HCEC 1CT (cell line): ENCODE measurements around the gene OXT.
"Not testable (repeated sequence)": the region's sequence is repeated elsewhere in the genome, so short reads cannot be mapped to it uniquely, and the experiment has no call there.

Experiments used
- DNase-seq: peaks from one replicate; pipeline ENCODE4 v3.0.0-alpha.2; 2017

Gene OXT

DNA sequence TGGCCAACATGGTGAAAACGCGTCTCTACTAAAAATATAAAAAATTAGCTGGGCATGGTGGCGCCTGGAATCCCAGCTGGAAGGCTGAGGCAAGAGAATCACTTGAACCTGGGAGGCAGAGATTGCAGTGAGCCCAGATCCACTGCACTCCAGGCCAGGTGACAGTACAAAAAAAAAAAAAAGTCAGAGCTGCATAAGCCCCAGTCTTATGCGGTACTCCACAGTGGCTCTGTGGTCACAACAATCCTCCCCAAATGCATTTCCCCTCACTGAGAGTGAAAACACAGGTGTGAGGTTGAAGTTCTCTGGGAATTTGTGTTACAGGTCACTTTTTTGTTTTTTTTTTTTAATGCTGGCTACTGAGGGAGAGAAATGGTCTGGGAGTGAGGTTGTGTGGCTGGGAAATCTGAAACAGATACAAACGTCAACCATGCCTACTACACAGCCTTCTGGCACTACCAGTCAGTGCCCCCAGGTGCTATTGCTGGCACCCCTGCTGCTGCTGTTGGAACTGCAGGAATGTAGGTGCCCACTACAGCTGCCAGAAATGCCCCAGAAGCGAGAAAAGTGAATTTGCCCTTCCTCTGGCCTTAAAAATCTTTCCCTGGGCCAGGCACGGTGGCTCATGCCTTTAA, 19.9 kb upstream of the OXT start:
- no peak for DNase-seq

DNA sequence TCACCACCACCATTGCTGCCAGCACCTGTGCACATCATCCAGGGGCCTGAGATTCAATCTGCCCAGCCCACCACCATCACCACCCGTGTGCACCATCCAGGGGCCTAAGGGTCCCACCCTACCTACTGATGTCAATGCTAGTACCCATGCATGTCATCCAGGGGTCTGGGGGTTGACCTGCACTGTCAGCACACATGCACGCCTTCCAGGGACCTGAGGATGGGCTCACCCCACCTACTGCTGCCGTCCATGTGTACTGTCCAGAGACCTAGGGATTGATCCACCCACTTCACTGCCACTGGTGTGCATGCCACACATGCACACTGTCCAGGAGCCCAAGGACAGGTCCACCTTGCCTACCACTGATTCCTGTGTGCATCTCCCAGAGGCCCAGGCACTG, 11.9 kb upstream of the OXT start:
- DNase-seq, result no peak

DNA sequence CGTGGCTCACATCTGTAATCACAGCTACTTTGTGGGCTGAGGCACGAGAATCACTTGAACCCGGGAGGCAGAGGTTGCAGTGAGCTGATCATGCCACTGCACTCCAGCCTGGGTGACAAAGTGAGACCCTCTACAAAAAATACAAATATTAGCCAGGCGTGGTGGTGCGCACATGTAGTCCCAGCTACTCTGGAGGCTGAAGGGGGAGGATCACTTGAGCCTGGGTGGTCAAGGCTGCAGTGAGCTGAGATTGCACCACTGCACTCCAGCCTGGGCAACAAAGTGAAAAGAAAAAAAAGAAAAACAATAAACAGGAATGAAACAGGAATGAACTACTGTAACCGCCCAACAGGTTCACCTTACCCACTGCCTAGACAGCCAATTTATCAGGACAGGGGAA, 7.3 kb upstream of the OXT start:
- not testable (repeated sequence) for DNase-seq

DNA sequence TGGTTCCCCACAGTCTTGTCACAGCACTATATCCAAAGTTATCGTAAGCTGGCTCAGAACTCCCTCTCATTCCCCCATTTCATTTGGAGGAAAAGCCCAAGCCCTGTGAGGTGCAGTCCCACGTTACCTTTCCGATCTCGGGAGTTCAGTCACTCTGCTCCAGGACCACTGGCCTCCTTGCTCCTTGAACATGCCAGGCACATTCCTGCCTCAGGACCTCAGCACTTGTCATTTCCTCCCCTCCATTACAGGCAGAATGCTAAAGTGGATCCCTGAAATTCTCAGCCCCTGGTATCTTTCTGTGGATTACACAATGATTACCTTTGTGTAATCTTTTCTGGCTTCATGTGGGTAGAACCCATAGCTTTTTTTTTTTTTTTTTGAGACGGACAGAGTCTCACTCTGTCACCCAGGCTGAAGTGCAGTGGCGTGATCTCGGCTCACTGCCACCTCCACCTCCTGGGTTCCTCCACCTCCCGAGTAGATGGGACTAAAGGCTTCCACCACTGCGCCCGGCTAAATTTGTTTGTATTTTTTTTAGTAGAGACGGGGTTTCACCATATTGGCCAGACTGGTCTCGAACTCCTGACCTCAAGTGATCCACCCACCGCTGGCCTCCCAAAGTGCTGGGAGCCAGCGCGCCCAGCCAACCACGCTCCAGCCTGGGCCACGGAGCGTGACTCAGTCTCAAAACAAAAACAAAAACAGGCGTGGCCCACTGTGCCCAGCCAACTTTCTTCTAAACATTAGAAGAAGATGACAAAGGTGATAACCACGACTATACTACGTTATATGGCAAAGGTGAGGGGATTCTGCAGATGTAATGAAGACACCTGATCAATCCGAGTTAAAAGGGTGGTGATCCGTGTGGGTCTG, 4.0 kb upstream of the OXT start:
- no peak for DNase-seq

DNA sequence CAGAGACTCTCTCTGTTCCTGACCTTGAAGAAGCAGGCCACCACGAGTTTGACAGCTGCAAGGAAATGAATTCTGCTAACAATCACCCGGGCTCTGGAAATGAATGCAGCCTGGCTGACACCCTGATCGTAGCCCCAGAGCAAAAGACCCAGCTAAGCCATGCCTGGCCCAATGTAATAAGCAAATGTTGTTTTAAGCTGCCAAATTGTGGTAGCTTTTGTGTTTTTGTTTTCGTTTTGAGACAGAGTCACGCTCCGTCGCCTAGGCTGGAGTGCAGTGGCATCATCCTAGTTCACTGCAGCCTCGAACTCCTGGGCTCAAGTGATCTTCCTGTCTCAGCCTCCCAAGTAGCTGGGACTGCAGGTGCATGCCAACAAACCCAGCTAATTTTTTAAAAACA, 3.3 kb upstream of the OXT start:
- no peak for DNase-seq

DNA sequence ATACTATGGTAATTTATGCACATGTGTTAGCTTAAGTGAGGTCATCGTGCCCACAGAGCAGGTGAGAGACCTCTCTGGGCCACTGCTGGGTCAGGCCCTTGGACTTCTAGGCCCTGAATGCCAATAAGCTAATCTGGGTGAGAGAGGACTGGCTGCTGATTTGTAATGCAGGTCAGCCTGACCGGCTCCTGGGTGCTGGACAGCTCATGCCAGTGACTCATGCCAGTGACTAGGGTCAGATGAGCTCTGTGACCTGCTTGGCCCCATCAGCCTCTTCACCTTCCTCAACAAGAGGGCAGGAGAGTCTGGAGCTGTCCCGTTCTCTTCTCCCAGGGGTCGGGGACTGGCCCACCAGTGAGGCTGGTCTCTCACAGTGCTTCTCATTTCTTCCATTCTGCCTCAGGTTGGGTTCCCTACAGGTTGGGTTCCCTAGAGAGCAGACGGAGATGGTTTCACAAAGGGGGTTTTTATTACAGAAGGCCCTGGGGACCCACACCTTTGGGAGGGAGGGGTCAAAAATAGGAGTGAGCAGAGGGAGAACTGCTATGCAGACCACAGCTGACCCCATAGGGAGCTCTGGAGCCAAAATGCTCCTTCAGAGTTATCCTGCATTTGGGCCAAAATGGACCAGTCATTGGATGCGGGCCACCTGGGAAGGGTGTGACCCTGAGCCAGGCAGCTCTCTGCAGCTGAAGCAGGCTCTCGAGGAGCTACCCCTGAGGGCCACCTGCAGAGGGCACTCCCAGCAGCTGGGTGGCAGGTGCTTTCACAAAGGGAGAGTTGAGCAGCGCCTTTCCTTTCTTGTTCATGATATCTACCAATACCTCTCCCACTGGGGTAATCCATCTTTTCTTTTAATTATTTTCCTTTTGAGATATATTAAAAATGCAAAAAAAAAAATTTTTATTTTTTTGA, 2.2 kb upstream of the OXT start:
- peak; percentile 39 for DNase-seq

DNA sequence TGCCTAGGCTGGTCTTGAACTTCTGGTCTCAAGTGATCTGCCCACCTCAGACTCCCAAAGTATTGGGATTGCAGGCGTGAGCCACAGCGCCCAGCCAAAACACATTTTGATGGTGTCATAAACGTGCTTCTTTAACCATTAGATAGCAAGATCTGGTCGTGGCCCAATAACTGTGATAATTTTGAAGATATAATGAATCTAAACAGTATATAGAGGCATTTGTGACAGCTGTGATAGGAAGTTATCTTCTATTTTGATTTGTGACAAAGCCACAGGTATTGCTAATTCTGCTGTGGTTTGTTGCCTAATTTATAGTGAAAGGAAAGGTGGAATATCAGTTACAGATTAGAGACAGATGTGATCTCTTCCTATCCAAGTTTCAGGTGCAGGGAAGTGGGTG, 695 bp upstream of the OXT start:
- no peak for DNase-seq

DNA sequence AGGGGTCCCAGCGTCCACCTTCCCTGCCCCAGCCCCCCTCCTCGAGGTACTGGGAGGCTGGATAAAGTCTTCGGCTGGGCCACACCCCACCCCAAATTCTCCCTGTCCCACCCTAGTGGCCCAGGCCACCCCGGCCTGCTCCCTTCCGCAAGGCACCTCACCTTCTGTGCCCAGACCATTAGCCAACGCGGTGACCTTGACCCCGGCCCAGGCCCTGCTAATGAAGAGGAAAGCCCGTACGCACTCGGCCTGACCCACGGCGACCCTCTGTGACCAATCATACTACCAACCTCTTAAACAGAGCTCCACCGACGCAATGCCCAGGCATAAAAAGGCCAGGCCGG, 182 bp upstream of the OXT start:
- DNase-seq, result no peak

DNA sequence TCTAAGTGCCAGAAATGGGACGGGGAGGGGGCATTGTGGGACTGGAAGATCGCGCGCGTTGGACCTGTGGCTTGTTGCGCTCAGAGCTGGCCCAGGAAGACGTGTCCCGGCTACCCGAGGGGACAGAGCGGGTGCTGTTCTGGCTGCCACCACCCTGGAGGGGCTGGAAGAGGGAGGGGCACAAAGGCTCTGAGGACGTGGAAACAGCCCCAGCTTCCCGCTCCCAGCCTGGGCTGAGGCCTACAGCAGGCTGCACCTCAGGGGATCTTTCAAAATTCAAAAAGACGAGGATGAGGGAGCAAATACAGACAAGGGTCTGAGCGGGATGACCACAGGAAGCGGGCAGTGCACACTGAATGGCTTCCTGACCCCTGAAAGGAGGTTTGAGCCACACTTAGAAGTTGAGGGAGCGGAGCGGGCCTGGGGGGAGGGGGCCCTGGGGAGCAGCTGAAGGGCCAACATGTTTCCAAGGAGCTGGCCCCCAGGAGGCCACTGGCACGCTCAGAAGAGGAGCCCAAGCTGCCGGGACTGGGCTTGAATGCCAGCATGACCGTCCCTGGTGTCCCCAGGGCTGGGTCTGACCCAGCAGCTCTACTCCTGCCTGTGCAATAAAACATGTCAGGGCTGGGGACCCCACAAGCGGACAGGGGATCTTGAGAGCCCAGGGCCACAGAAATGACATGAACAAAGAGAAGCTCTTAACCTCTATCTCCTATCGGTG, 1.3 kb downstream of the OXT start:
- DNase-seq, result no peak

DNA sequence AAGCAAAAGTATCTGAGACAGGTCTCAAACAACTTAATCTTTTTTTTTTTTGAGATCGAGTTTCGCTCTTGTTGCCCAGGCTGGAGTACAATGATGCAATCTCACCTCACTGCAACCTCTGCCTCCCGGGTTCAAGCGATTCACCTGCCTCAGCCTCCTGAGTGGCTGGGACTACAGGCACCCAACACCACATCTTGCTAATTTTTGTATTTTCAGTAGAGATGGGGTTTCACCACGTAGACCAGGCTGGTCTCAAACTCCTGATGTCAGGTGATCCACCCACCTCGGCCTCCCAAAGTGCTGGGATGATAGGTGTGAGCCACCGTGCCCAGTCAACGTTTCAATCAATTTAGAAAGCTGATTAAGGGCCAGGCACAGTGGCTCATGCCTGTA, 1.8 kb downstream of the OXT start:
- DNase-seq, result not testable (repeated sequence)

DNA sequence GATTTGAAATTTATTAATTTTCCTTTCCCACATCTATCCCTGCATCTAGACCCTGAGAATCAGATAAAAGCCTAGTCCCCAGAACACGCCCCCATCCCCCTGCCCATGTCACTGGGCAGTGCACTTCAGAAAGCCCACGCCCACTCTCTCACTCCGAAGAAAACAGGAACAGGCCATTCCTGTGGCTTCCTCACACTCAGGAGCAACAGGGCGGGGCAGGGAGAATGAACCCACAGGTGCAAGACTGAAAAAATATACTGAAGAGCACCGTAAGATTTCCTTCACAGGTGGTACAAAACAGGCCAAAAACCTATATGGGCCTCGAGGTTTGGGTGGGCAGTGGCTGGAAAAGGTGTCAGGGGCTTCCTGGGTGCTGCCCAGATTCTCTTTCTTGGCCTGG, 3.4 kb downstream of the OXT start:
- DNase-seq, result no peak

DNA sequence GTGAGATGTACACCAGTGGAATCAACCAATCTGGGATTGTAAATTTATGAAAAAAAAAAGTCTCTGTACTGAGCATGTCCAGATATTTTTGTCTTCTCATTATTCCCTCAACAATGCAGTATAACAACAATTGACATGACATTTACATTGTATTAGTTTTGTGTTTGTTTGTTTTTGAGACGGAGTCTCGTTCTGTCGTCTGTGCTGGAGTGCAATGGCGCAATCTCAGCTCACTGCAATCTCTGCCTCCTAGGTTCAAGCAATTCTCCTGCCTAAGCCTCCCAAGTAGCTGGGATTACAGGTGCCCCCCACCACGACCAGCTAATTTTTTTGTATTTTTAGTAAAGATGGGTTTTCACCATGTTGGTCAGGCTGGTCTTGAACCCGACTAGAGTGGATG, 3.9 kb downstream of the OXT start:
- not testable (repeated sequence) for DNase-seq

DNA sequence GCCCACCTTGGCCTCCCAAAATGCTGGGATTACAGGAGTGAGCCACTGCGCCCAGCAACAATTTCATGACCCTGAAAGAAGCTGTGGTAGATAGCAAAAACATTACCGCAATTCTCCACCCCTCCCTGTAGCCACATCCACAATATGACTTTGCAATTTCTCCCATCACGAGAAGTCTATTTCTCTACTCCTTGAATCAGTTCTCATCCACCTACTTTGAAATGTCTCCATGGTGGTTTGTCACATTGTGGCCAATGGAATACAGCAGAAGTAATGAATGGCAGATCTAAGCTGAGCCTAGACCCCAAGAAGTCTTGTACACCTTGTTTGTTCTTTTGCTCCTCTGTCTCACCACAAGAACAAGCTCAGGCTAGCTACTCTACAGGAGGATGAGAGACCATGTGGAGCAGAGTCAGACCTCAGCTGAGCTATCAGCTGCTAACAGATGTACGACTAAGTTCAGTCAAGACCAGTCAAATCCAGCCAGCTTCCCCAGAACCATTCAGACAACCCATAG, 6.3 kb downstream of the OXT start:
- DNase-seq, result no peak

DNA sequence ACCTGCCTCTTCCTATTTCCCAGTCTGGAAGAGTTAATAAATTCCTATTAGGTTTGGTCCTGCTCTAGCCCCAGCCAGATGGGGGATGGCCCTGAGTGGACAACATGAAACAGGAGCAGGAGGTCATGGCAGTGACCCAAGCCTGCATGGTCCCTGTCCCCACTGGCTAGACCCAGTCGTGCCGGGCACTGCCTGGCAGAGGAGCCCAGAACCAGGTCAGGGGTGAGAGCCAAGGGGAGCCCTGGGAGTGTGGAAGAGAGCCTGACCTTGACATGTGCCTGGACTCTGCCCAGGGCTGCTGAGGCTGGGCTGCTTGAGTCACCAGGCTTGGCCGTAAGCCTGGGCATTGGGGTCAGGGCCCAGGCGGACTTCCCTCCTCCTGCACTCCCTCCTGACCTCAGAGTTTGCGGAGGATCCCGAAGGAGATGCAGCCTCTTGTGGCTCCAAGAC, 9.5 kb downstream of the OXT start:
- peak; percentile 76 for DNase-seq

DNA sequence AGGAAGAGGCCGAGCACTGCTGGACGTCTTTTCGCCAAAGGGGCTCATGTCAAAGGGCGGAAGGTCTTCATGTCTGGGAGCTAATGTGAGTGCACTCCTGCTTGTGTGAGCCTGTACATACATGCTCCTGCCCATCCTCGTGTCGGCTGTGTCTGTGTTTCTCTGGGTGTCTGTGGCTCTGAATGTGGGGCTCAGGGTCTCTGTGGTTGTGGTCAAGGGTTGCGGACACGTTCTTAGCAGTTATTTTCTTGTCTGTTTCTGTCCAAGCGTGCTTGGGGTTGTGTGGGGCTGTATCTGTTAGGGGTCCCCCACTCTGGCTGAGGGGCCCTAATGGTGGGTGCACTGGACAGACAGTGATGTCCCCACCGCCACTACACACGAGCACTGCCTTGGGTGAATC, 10.2 kb downstream of the OXT start:
- no peak for DNase-seq

DNA sequence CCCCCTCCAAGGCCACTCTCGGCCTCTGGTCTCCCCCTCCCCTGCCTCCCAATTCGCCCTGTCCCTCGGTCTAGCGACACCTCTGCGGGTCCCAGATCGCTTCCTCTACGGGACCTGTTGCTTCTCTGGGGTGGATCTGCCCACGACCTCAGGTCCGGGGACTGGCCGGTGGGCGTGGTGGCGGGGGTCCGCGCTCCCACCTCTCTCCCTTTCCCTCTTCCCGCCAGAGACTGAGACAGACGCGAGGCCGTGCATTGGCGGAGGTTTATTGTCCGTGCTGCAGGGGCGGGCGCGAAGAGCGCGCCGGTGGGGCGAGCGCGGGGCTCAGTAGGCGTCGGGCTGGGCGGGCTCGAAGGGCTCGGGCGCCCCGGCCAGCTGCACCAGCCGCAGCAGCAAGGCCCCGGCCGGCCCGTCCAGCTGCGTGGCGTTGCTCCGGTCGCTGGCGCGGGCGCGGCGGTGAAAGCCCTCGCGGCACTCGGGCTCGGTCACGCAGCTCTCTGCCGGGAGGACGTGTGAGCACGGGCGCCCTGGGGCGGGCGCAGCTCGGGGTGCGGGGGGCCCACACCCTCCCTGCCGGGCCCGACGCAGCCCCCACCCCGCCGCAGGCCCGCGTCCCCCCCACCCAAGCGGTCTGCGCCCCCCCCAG, 11.0 kb downstream of the OXT start:
- DNase-seq, result no peak

DNA sequence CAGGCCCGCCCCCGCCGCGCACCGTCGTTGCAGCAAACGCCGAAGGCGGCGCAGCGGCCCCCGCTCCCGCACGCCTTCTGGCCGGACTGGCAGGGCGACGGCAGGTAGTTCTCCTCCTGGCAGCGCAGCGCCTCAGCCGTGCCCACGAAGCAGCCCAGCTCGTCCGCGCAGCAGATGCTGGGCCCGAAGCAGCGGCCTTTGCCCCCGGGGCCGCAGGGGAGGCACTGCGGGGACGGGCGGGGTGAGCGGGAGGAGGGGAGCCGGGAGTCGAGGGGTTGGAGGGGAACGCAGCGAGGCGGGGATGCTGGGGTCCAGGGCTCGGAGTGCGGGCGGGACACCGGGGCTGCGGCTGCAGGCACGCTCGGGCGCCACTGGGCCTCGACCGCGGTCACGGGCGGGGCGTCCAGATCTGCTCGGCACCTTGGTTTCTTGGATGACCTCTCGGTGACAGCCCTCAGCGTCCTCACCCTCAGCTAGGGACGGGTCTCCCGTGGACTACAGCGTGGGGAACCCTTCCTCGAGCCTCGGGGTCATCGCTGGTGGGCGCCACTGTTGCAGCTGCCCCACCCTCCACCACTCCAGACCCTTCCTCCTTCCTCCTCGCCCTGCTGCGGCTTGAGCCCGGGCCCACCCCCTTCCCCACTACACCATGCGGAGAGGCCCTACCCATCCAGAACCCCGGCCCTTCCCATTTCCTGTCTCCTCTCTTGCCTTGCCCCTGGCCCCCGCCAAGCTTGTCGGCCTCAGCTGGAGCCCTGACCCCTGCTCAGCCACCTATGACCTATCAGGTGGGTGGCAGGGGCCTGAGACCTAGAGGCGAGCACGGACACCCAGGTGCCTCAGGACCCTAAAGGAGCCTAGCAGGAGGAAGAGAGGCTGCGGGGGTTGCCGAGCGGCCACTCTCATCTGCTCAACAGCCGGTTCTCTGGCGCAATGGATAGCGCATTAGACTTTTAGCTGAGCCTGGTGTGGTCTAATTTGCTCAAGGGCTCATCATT, 11.8 kb downstream of the OXT start:
- no peak for DNase-seq

DNA sequence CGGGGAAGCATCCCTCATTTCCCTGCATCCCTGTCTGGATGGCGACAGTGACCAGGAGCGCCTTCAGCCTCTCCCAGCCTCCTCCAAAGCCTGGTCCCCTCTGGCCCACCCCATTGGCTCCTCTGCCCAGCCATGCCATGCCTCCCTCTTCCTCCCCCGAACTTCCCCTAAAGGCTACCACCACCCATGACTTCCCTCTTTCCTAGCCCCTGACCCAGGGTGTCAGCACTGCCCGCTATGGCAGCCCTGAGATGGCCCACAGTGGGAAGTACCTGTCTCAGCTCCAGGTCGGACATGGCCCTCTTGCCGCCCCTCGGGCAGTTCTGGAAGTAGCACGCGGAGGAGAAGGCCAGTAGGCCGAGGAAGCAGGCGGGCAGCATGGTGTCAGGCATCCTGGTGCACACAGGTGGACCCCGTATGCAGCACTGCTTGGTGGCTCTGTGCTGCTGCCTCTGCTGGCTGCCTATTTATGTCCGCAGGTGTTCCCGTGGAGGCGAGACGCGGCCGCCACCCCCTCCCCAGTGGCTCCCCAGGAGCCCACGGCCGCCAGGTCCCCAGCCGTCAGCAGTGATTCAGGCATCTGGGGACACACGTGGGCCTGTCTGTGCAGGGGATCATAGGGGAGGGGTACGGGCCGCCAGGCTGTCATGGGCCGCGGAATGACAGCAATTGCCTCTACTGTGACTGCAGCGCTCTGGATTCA, 13.0 kb downstream of the OXT start, which contains the start of gene AVP:
TSS of gene AVP (minus strand) at position 442 of the 703 bp plus-strand sequence. CDS start at position 392, 50 bp downstream.
- DNase-seq, result no peak

DNA sequence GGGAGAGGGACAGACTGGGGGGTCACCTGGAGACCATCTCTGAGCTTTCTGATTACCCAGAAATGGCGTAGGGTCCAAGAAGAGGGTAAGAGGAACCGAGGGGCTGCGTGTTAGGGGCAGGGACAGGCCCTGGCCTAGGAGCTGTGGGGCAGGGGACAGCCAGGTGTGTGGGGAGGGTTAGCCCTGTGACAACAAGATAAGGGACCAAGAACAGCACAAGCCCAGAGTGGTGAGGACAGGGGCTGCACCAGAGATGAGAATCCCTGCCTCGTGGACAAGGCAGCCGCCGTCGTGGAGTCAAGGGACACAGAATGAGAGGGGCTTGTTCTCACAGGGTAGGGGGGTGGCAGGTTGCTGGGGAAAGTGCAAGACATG, 13.6 kb downstream of the OXT start:
- no peak for DNase-seq

DNA sequence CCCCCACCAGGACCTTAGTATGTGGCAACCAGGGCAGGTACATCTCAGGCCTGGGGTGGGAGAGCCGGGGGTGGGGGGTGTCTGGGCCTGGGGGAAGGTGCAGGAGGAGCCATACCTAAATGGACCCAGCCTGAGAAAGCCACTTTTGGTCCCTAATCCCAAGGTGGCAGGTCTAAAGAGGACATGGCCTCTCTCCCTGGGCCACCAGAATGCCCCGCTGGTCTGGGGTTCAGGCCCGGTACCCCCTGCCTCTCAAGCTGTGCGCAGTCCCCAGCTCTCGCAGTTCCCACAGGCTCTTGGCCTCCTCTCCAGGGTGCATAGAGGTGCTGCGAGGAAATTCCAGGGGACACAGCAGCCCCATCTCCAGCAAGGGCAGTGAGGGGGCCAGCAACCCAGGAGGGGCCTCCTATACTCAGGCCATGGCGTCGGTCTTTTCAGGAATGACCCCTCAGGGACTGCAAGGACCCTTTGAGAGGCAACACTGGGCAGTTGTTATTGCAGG, 14.2 kb downstream of the OXT start:
- DNase-seq, result no peak
